Progenitor cell of endocrine pancreas (in vitro differentiated cells): ENCODE results near the gene NCAM2. TPM values are rescaled to one million over a fixed set of nuclear protein-coding genes. Genes with fewer than 3 reads are reported as not detected.

Source experiments
- DNase-seq: peaks from one replicate; pipeline ENCODE4 v3.0.0; 2021; ENCODE audit warnings: low spot score; ENCODE audit not compliant: unreplicated experiment
- H3K27ac Mint-ChIP-seq: 2 replicates; pipeline ENCODE4 v1.8.0; 2021; ENCODE audit warnings: mild to moderate bottlenecking, moderate library complexity, mixed read lengths
- H3K27me3 Mint-ChIP-seq: 2 replicates; pipeline ENCODE4 v1.8.0; 2021; ENCODE audit warnings: mixed read lengths
- H3K36me3 Mint-ChIP-seq: 2 replicates; pipeline ENCODE4 v1.8.0; 2022; ENCODE audit warnings: mixed read lengths; ENCODE audit not compliant: insufficient read depth
- H3K4me1 Mint-ChIP-seq: 2 replicates; pipeline ENCODE4 v1.8.0; 2021; ENCODE audit warnings: low read depth, mixed read lengths
- H3K4me3 Mint-ChIP-seq: 2 replicates; pipeline ENCODE4 v1.8.0; 2021; ENCODE audit warnings: low read depth, mild to moderate bottlenecking, moderate library complexity, mixed read lengths
- H3K9me3 Mint-ChIP-seq: 2 replicates; pipeline ENCODE4 v1.8.0; 2021; ENCODE audit warnings: low read depth, mixed read lengths
- CTCF ChIP-seq: fragments of 200-600 bp; sonication (generic); IDR thresholded peaks from one replicate; pipeline ENCODE4 v1.5.0; 2021; ENCODE audit warnings: antibody characterized with exemption, mild to moderate bottlenecking; ENCODE audit not compliant: unreplicated experiment
- total RNA-seq: library from RNA; stranded (reverse); gene quantifications from 2 replicates; pipeline ENCODE4 v1.2.1, GENCODE V29; 2021

Gene NCAM2
- total RNA-seq, 1 donor from 2014 or later: 0.60 TPM

- TF ChIP-seq CTCF: no peak
- Mint-ChIP-seq H3K4me1 (no peaks in the 10 kb centered on the region), H3K4me3 (no peak overlapping the region), H3K9me3 (no peaks in the 10 kb centered on the region), H3K27me3 (no peaks in the 10 kb centered on the region), H3K36me3 (no peaks in the 10 kb centered on the region), H3K27ac (no peak overlapping the region)
- no peak for DNase-seq
Measured at GRCh38 chr21:21297211-21297610, 299.0 kb downstream of the NCAM2 start.

- Mint-ChIP-seq H3K36me3 (no peaks in the 10 kb centered on the region), H3K9me3 (no peaks in the 10 kb centered on the region), H3K4me3 (no peak overlapping the region), H3K27ac (no peak overlapping the region), H3K4me1 (no peaks in the 10 kb centered on the region), H3K27me3 (no peaks in the 10 kb centered on the region)
- TF ChIP-seq CTCF: no peak
- DNase-seq: no peak
Measured at GRCh38 chr21:21301013-21301412, 302.8 kb downstream of the NCAM2 start.

GRCh38 chr21:21309510-21309909 is 311.3 kb downstream of the NCAM2 start:
- H3K36me3 Mint-ChIP-seq: no peaks in the 10 kb centered on the region
- no peak for TF ChIP-seq CTCF
- H3K4me3 Mint-ChIP-seq: no peak overlapping the region
- peaks cover 2% of the 10 kb centered on the region for H3K4me1 Mint-ChIP-seq
- DNase-seq: no peak
- no peaks in the 10 kb centered on the region for H3K27me3 Mint-ChIP-seq
- H3K27ac Mint-ChIP-seq: no peak overlapping the region
- no peaks in the 10 kb centered on the region for H3K9me3 Mint-ChIP-seq

GRCh38 chr21:21324297-21324696 is 326.1 kb downstream of the NCAM2 start:
- H3K36me3 Mint-ChIP-seq: no peaks in the 10 kb centered on the region
- no peaks in the 10 kb centered on the region for H3K27me3 Mint-ChIP-seq
- TF ChIP-seq CTCF: peak; percentile 28
- no peaks in the 10 kb centered on the region for H3K4me1 Mint-ChIP-seq
- H3K4me3 Mint-ChIP-seq: no peak overlapping the region
- no peaks in the 10 kb centered on the region for H3K9me3 Mint-ChIP-seq
- no peak overlapping the region for H3K27ac Mint-ChIP-seq
- DNase-seq: no peak

GRCh38 chr21:21332492-21332891 is 334.3 kb downstream of the NCAM2 start:
- no peak for DNase-seq
- Mint-ChIP-seq H3K27me3 (no peaks in the 10 kb centered on the region), H3K4me3 (no peak overlapping the region), H3K27ac (no peak overlapping the region), H3K4me1 (peaks cover 1% of the 10 kb centered on the region), H3K9me3 (no peaks in the 10 kb centered on the region), H3K36me3 (no peaks in the 10 kb centered on the region)
- TF ChIP-seq CTCF: no peak
